HG02852 (cell line): ENCODE data around the gene SCGB1C1.
"Not testable (repeated sequence)": the region's sequence is repeated elsewhere in the genome, so short reads cannot be mapped to it uniquely, and the experiment has no call there.

Experiments used
- ATAC-seq: cut with Tn5 transposase; IDR thresholded peaks from one replicate; pipeline ENCODE4 v1.9.1; 2021; ENCODE audit warnings: mild to moderate bottlenecking, moderate library complexity; ENCODE audit not compliant: unreplicated experiment

The SCGB1C1 gene

GRCh38 chr11:216081-216974 lies 23.4 kb downstream of the SCGB1C1 start:
- no peak for ATAC-seq

GRCh38 chr11:217704-218103 lies 24.8 kb downstream of the SCGB1C1 start:
- ATAC-seq = no peak

- no peak for ATAC-seq
These were observed 26.1 kb downstream of the SCGB1C1 start for GRCh38 chr11:218815-219593.

- ATAC-seq = not testable (repeated sequence)
These were observed 27.9 kb downstream of the SCGB1C1 start for GRCh38 chr11:220641-221215.

GRCh38 chr11:221539-221938 lies 28.7 kb downstream of the SCGB1C1 start:
- ATAC-seq = no peak

- no peak for ATAC-seq
These were observed 29.3 kb downstream of the SCGB1C1 start for GRCh38 chr11:221998-222789.

GRCh38 chr11:223026-223789 lies 30.3 kb downstream of the SCGB1C1 start:
- ATAC-seq = no peak

- no peak for ATAC-seq
These were observed 31.0 kb downstream of the SCGB1C1 start for GRCh38 chr11:223884-224283.

GRCh38 chr11:224424-224823 lies 31.5 kb downstream of the SCGB1C1 start:
- no peak for ATAC-seq

- no peak for ATAC-seq
These were observed 33.0 kb downstream of the SCGB1C1 start for GRCh38 chr11:225734-226453.

GRCh38 chr11:227824-228379 lies 35.0 kb downstream of the SCGB1C1 start:
- ATAC-seq = no peak

GRCh38 chr11:230431-230830 lies 37.6 kb downstream of the SCGB1C1 start:
- ATAC-seq = no peak

- ATAC-seq = no peak
These were observed 40.1 kb downstream of the SCGB1C1 start for GRCh38 chr11:232783-233565.

GRCh38 chr11:235180-235579 lies 42.3 kb downstream of the SCGB1C1 start:
- ATAC-seq = no peak

GRCh38 chr11:235609-235996 lies 42.7 kb downstream of the SCGB1C1 start:
- ATAC-seq = peak; percentile 18

- ATAC-seq = peak; percentile 66
These were observed 43.3 kb downstream of the SCGB1C1 start, which contains the start of gene SIRT3 for GRCh38 chr11:235997-236773. Gene SIRT3, minus strand, starts transcription at chr11:236342. Its CDS starts 14 bp downstream, at chr11:236328.
